K562 (cell line): ENCODE results near the gene STK32C. TPM values are rescaled to one million over a fixed set of nuclear protein-coding genes. Genes with fewer than 3 reads are reported as not detected.

ENCODE experiments used
- ATAC-seq: fragments of 200-7000 bp; cut with Tn5 transposase; 3 replicates; pipeline ENCODE4 v1.9.1; 2020; ENCODE audit warnings: moderate library complexity
- BruUV-seq: library from RNA; stranded (reverse); fragments of 400-500 nt; replicated peaks from 2 replicates; lab custom pipeline; 2021; lab: Mats Ljungman, UMichigan
- CTCF ChIA-PET: fragments of 300-600 bp; formaldehyde crosslinking; extraction: SDS; loops from one replicate; lab custom pipeline; 2021; ENCODE audit warnings: low intra/inter-chr PET ratio; lab: Yijun Ruan, JAX
- POLR2A ChIA-PET: fragments of 300-600, 350-650 bp; sonication (Branson Sonifier 250); formaldehyde crosslinking; extraction: SDS; loops from one replicate; lab custom pipeline; 2021; ENCODE audit warnings: antibody characterized with exemption, inconsistent platforms; lab: Yijun Ruan, JAX
- DNase-seq, 4 experiments: peaks; one replicate each; pipeline versions ENCODE4 v3.0.0 to v3.0.0-alpha.2; 2011 to 2018; ENCODE audit warnings: low spot score in 3 of 4, mixed read lengths in 3 of 4; ENCODE audit errors: extremely low read depth in 1 of 4
- FAIRE-seq: peaks from 2 replicates; lab custom pipeline; 2011; peaks lifted over from hg19 to GRCh38; lab: Jason Lieb, UNC
- H2AFZ ChIP-seq: 2 replicates; pipeline ENCODE4 v1.6.0; 2011; ENCODE audit warnings: low read depth, low read length, control low read depth, inconsistent platforms
- H3K27ac ChIP-seq: fragments of 200-600 bp; 3 replicates; pipeline ENCODE4 v1.8.0; 2011; ENCODE audit warnings: low read depth, mild to moderate bottlenecking, control low read depth, inconsistent platforms, low read length, moderate library complexity, mixed read lengths; ENCODE audit errors: extremely low read depth
- H3K27me3 ChIP-seq, 2 experiments: fragments of 300-600 bp in 1 of 2; 2 replicates in 1 of 2; 3 replicates in 1 of 2; pipeline versions ENCODE4 v1.6.0 to v1.8.0; 2011; ENCODE audit warnings: inconsistent platforms in 2 of 2, low read length in 2 of 2, mild to moderate bottlenecking in 1 of 2, mixed read lengths in 1 of 2, moderate library complexity in 1 of 2; ENCODE audit not compliant: control insufficient read depth in 2 of 2, insufficient read depth in 2 of 2
- H3K36me3 ChIP-seq: fragments of 300-600 bp; 3 replicates; pipeline ENCODE4 v1.8.0; 2011; ENCODE audit warnings: mild to moderate bottlenecking, low read length, inconsistent platforms; ENCODE audit not compliant: control insufficient read depth, insufficient read depth
- H3K4me1 ChIP-seq, 2 experiments: fragments of 200-600 bp in 1 of 2; replicated peaks in 1 of 2; 2 replicates in 1 of 2; 3 replicates in 1 of 2; pipeline versions ENCODE4 v1.5.1 to v1.8.0; 2011; ENCODE audit warnings: inconsistent platforms in 2 of 2, low read length in 2 of 2, mild to moderate bottlenecking in 1 of 2, mixed read lengths in 1 of 2, moderate library complexity in 1 of 2; ENCODE audit not compliant: control insufficient read depth in 2 of 2, insufficient read depth in 2 of 2
- H3K4me2 ChIP-seq: 2 replicates; pipeline ENCODE4 v1.6.1; 2011; ENCODE audit warnings: low read length, control low read depth, inconsistent platforms, mixed read lengths; ENCODE audit not compliant: insufficient read depth
- H3K4me3 ChIP-seq: fragments of 200-600 bp; sonication (generic), shearing (Covaris generic); 2 replicates; pipeline ENCODE4 v1.5.1; 2016; ENCODE audit warnings: control low read depth, inconsistent platforms
- H3K79me2 ChIP-seq: fragments of 200-600 bp; 3 replicates; pipeline ENCODE4 v1.8.0; 2011; ENCODE audit warnings: low read length, inconsistent platforms; ENCODE audit not compliant: control insufficient read depth, insufficient read depth
- H3K9ac ChIP-seq, 2 experiments: 2 replicates each; pipeline versions ENCODE4 v1.6.0 to v1.6.1; 2011; ENCODE audit warnings: low read depth in 2 of 2, low read length in 2 of 2, control low read depth in 1 of 2, inconsistent platforms in 1 of 2, mild to moderate bottlenecking in 1 of 2, mixed read lengths in 1 of 2; ENCODE audit not compliant: insufficient read depth in 1 of 2
- H3K9me1 ChIP-seq: one replicate; pipeline ENCODE4 v1.6.0; 2011; ENCODE audit warnings: inconsistent platforms, mild to moderate bottlenecking, low read length, moderate library complexity; ENCODE audit not compliant: control insufficient read depth, insufficient read depth
- H3K9me3 ChIP-seq: replicated peaks from 2 replicates; pipeline ENCODE4 v1.5.1; 2011; ENCODE audit warnings: low read depth, low read length, inconsistent platforms; ENCODE audit not compliant: control insufficient read depth, insufficient read depth
- H4K20me1 ChIP-seq: replicated peaks from 2 replicates; pipeline ENCODE4 v1.6.1; 2011; ENCODE audit warnings: low read length, inconsistent platforms, mixed read lengths; ENCODE audit not compliant: control insufficient read depth, insufficient read depth
- CEBPG ChIP-seq, 3 experiments: fragments of 200-800 bp in 1 of 3; sonication (Bioruptor generic) in 1 of 3; sonication (generic) in 1 of 3; formaldehyde crosslinking in 1 of 3; IDR thresholded peaks in 2 of 3; conservative IDR thresholded peaks in 1 of 3; 2 replicates each; pipeline versions ENCODE4 v1.6.1 to v1.8.0; 2016 to 2022; ENCODE audit warnings: missing compliant biosample characterization in 2 of 3, missing genetic modification characterization in 2 of 3, mild to moderate bottlenecking in 1 of 3, missing genetic modification reagents in 1 of 3
- NCOA2 ChIP-seq, 2 experiments: fragments of 450-650 bp; IDR thresholded peaks; 2 replicates each; pipeline ENCODE4 v1.6.1; 2018; ENCODE audit warnings: mild to moderate bottlenecking in 2 of 2, moderate library complexity in 1 of 2; ENCODE audit not compliant: partially characterized antibody in 2 of 2
- TRIM28 ChIP-seq: fragments of 450-650 bp; IDR thresholded peaks from 2 replicates; pipeline ENCODE4 v1.6.1; 2017
- ZNF24 ChIP-seq: fragments of 450-650 bp; IDR thresholded peaks from 2 replicates; pipeline ENCODE4 v1.6.1; 2016
- ZNF407 ChIP-seq: fragments of 450-650 bp; IDR thresholded peaks from 2 replicates; pipeline ENCODE4 v1.6.1; 2016; ENCODE audit warnings: low read depth
- WGBS: fragments of 100-300 bp; shearing (Covaris generic); methylation state at CpG from one replicate; pipeline ENCODE4 v1.1.6; 2016; ENCODE audit warnings: low coverage, mixed read lengths; ENCODE audit not compliant: insufficient coverage; ENCODE audit errors: missing lambda C conversion rate; 5-methylcytosine and 5-hydroxymethylcytosine counted together
- in situ Hi-C: fragments of 300-500 bp; cut with MboI; formaldehyde crosslinking; loops from 4 replicates; pipeline ENCODE4 v1.15.0; 2018; ENCODE audit warnings: inconsistent platforms, mixed read lengths
- intact Hi-C: fragments of 100-400 bp; cut with micrococcal nuclease; formaldehyde crosslinking; loops from 2 replicates; pipeline ENCODE4 v1.14.2; 2022
- polyA plus RNA-seq, 8 experiments: library from polyadenylated mRNA; depleted of rRNA in 4 of 8; stranded (reverse) in 5 of 8; unstranded in 3 of 8; fragments of >200 nt; fragmentation: Nextera tagmentation in 2 of 8; fragmentation: Illumina TruSeq in 1 of 8; extraction: Ambion mirVana in 2 of 8; extraction: Trizol in 1 of 8; gene quantifications; 2 replicates each; pipeline versions ENCODE4 v1.2.1 to v1.2.3, GENCODE V29; 2011 to 2014; ENCODE audit warnings: inconsistent platforms in 1 of 8, missing spikeins in 1 of 8
- total RNA-seq, 7 experiments: library from RNA; depleted of rRNA in 6 of 7; stranded (reverse); fragments of >200 nt in 6 of 7; fragmentation: Illumina TruSeq in 2 of 7; extraction: Trizol in 2 of 7; gene quantifications; 2 replicates each; pipeline versions ENCODE4 v1.2.1 to v1.2.3, GENCODE V29; 2011 to 2021; ENCODE audit warnings: low replicate concordance in 1 of 7

Gene STK32C
- total and polyA plus RNA-seq, 9 of the 15 experiments (the other 6 are each of a cell fraction or from before 2014, with no cell fraction given): 1.5 to 20.9 (median 6.5) TPM

DNA sequence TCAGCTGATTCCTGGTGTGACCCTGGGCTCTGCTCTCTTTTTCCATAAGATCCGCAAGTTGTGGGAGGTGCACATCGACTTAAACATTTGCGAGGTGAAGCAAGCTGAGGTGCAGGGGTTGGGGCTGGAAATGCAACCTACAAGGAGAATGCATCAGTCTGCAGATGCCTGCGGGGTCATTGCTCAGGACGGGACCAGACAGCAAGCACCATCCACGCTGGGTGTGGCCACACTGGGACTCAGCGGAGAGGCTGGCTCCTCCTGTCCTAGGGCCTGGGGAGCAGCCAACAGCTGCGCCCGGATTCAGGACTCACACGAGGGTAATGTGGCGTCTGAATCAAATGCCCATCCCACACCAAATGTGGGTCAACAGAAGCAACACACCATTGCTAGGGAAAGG lies 33.8 kb downstream of the STK32C start:
- H3K27ac ChIP-seq: no peak overlapping the region
- ChIA-PET POLR2A (no interaction called here), CTCF (no interaction called here)
- no peak for ATAC-seq
- no TSS peak for BruUV-seq
- no peak overlapping the region for H3K4me3 ChIP-seq
- no peak overlapping the region for H3K4me2 ChIP-seq
- 0 out of 2 replicates have a peak, but pooled peaks cover 5% of the 10 kb centered on the region for H4K20me1 ChIP-seq
- H2AFZ ChIP-seq: no peak overlapping the region
- WGBS: 11% methylated on average over 6 of the region's 11 CpGs
- H3K9me1 ChIP-seq: no peaks in the 10 kb centered on the region
- in situ Hi-C loops (no loop called here), intact Hi-C loops (no loop called here)
- no peaks in the 10 kb centered on the region for H3K9me3 ChIP-seq
- no peak for FAIRE-seq
- no peaks in the 10 kb centered on the region for H3K79me2 ChIP-seq
- no peaks in the 10 kb centered on the region; a peak in 2 of 5 replicates for H3K4me1 ChIP-seq
- no peaks in the 10 kb centered on the region for H3K36me3 ChIP-seq
- H3K9ac ChIP-seq: no peak overlapping the region
- TF ChIP-seq CEBPG (CRISPR knock-in tag; IDR thresholded peaks at IDR 0.05) (no peak), CEBPG (tag; conservative IDR thresholded peaks at IDR 0.05 in 1 of 2, IDR thresholded peaks at IDR 0.05 in 1 of 2) (no peak), NCOA2 (IDR thresholded peaks at IDR 0.05; ENCODE audit: partially characterized antibody in 2 of 2) (no peak), TRIM28 (no peak)
- TF ChIP-seq, all 486 proteins: peak for 0
- no peak for DNase-seq
- peaks cover 9 to 65% of the 10 kb centered on the region in 2 experiments; a peak in 4 of 5 replicates for H3K27me3 ChIP-seq

GRCh38 chr10:132273304-132273944 lies 34.3 kb downstream of the STK32C start:
- 13% methylated on average over 8 of the region's 8 CpGs for WGBS

More at GRCh38 chr10:132273304-132273944, 34.3 kb downstream of the STK32C start:
- Histone ChIP-seq H3K27ac (no peak overlapping the region), H3K4me3 (no peak overlapping the region), H3K9me3 (no peaks in the 10 kb centered on the region), H3K36me3 (no peaks in the 10 kb centered on the region), H3K4me2 (no peak overlapping the region), H3K9me1 (no peaks in the 10 kb centered on the region), H3K9ac (no peak overlapping the region), H3K4me1 (no peaks in the 10 kb centered on the region; a peak in 2 of 5 replicates), H2AFZ (no peak overlapping the region), H3K27me3 (peaks cover 9 to 62% of the 10 kb centered on the region in 2 experiments; a peak in 4 of 5 replicates), H3K79me2 (no peaks in the 10 kb centered on the region), H4K20me1 (0 out of 2 replicates have a peak, but pooled peaks cover 5% of the 10 kb centered on the region)
- intact Hi-C loops (no loop called here), in situ Hi-C loops (no loop called here)
- ChIA-PET CTCF (no interaction called here), POLR2A (interaction anchor here (0.7 kb wide), 1 partner anchor 30 kb away, joined by 3 read pairs; no protein-coding TSS in a partner anchor)
- FAIRE-seq (no peak), ATAC-seq (no peak), DNase-seq (no peak)
- no TSS peak for BruUV-seq
- TF ChIP-seq ZNF24 (peak; percentile 86), ZNF407 (no peak)
